Non-pigmented ciliary epithelial cell (primary cell): Measurements from ENCODE around the gene SNX1.
A peak's percentile ranks its signal among the peaks of the same experiment; 100 is the strongest.
"Not testable (repeated sequence)": the region's sequence is repeated elsewhere in the genome, so short reads cannot be mapped to it uniquely, and the experiment has no call there.

Experiments
- DNase-seq: peaks from one replicate; pipeline ENCODE4 v3.0.0-alpha.2; 2010; ENCODE audit warnings: low read depth

The SNX1 gene

DNA sequence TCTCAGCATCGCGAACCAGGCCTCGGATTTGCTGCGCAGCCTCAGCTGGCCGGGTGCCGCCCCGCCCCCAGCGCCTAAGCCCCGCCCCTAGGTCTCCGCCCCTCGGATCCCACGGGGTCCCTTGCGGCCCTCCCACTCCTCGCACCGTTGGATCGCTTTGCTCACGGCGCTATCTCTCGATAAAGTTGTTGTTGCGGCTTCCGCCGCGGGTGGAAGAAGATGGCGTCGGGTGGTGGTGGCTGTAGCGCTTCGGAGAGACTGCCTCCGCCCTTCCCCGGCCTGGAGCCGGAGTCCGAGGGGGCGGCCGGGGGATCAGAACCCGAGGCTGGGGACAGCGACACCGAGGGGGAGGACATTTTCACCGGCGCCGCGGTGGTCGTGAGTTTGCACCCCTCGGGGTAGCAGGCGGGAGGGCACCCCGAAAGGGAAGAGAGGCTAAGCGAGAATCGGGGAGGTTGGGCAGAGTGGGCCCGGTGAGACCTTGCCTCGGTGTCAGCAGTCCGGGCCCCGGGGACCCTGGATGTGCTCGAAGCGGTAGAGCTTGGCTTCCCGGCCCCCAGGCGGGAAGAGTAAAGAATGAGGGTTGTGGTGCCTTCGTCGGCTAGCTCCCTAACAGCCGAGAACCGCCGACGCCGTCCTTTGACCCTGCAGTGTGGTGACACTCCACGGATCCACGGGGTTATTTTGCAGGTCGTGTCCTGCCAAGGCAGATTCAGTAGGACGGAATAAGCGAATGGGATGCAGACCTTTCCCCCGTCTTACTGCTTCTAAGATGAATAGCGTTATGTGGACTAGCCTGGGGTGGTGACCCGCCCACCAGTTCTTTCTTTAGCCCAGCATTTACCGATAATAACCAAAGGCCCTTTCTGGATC, at the start of gene SNX1:
Gene SNX1 (plus strand): TSS at position 188 of the 873 bp plus-strand sequence. CDS start 32 bp downstream, at position 220.
- DNase-seq = peak; percentile 74

GRCh38 chr15:64046421-64047153, 49.2 kb upstream of the SNX1 start, which contains the start of gene DAPK2:
TSS of gene DAPK2 (minus strand) at chr15:64046485. CDS start at chr15:64040261, 6,224 bp downstream.
- DNase-seq = no peak

DNA sequence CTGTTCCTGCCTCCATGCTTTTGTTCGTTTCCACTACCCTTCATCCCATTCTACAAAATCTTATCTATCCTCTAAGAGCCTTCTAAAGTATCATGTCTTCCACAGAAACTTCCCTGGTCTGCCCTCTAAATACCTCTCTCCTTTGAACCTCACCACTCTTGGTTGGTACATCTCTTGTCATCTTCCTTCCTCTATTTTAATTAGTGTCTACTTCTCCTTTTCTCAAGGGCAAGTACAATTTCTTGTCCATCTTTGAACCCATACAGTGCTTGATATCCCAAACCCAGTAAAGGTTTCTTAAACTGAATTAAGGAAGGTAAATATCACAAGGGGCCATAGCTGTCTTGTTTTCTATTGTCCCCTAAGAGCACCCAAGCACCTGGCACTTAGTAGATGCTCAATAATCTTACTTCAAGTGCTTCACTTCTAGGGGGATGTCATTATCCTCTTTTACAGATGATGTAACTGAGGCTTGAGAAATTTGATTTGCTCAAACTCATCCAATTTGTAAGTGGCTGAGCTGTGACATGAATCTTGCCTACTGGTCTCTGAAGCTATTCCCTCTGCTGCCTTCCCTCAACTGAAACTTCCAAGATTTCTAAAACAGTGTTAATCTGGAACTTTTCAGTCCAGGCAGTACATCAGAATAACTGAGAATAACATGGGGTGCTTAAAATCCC, 46.9 kb upstream of the SNX1 start:
- DNase-seq = no peak

- no peak for DNase-seq
These were observed 45.3 kb upstream of the SNX1 start for GRCh38 chr15:64050281-64051092.

DNA sequence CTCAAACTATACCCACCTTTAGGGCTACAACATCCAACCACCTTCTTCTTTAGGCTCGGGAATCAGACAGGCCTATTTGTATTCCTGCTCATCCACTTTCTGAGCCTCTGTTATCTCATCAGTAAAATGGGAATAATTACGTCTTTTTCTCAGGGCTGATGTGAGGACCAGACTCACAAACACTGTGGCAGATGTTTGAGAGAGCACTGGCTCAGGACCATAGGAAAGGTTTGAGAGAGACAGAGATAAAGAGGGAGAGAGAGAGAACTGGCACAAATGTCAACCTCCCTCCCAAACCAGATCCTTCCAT, 44.7 kb upstream of the SNX1 start:
- no peak for DNase-seq

DNA sequence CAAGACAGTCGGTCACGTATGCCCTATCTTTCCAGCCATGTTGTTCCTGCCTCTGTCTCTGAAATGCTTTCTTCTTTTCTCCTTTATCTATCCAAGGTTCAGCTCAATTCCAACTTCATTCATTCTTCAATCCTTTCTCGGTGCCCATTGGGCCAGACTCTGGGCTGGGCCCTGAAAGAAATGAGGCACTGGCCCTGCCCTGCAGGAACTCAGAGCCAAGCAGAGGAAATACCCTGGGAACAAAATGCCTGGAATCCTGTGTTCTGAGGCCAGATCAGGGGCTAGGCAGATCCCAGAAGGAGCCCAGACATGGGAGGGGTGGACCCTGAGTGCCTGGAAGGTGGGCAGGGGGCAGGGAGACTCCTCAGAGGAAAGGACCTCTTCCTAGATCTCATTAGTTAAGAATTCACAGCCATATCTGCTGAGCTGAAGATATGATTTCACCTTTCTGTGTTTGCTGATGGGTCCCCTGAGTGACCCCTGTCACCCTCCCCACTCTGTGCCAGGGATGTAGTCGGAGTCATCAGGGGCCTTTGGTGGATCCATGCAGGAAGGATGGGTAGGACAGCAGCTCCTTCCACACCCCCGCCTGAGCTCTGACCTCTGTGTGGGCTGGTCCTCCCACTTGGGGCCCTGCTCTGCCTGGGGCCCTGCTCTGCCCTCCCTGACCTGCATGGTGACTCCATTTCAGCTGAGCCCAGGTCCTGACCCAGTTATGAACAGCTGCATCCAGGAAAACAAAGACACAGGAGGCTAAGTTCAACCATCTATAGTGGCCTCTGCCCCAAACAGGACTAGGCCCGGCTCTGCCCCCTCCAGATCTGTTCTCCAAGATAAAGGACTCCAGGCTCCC, 44.1 kb upstream of the SNX1 start:
- no peak for DNase-seq

DNA sequence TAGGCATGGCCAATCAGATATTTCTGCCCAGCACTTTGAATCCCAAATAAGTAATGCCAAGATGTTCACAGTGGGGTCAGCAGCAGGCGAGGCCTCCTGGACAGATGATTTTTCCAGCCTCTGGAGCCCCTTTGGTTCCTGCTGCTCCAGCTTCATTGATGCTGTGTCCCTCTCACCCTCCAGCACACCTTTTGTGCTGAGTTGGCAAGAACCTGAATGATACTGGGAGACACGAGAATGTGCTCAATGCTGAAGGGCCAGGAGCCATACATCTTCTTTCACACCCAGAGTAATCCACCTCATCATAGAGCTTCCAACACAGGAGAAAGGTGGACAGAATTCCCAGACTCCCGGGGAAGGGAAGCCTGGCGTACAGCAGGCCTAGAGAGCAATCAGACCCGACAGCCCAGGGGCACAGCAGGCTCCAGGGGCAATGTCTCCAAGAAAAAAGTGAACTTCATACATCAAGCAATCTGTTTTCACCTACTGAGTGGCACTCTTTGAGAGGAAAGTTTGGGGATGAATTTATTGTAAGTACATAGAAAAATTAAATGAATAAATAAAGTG, 42.8 kb upstream of the SNX1 start:
- DNase-seq = no peak

- not testable (repeated sequence) for DNase-seq
These were observed 42.1 kb upstream of the SNX1 start for GRCh38 chr15:64053674-64054073.

GRCh38 chr15:64058279-64058678, 37.5 kb upstream of the SNX1 start:
- DNase-seq = no peak

DNA sequence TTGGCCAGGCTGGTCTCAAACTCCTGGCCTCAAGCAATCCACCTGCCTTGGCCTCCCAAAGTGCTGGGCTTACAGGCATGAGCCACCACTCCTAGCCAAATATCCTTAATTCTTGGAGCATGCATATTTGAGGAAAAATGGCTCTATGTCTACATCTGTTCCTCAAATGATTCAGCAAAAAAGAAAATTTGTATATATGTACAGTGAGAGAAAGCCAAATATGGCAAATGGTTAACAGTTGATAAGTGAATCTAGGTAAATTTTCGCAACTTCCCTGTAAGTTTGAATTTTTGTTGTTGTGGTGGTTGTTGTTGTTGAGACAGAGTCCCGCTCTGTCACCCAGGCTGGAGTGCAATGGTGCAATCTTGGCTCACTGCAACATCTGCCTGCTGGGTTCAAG, 36.7 kb upstream of the SNX1 start:
- DNase-seq = not testable (repeated sequence)

GRCh38 chr15:64060716-64061115, 35.1 kb upstream of the SNX1 start:
- DNase-seq = no peak

DNA sequence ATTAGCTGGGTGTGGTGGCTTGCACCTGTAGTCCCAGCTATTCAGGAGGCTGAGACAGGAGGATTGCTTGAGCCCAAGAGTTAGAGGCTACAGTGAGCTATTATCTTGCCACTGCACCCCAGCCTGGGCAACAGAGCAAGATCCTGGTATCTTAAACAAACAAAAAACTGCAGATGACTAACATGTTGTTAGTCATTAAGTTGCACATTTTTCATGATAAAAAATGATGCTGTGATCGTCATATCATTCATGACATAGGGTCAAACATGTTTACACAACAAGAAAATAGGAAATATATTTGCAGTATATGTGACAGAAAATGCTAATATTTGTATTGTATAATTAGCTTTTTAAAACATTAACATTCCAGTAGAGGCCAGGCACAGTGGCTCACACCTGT, 29.3 kb upstream of the SNX1 start:
- no peak for DNase-seq

- no peak for DNase-seq
These were observed 28.2 kb upstream of the SNX1 start for GRCh38 chr15:64067564-64068030.

DNA sequence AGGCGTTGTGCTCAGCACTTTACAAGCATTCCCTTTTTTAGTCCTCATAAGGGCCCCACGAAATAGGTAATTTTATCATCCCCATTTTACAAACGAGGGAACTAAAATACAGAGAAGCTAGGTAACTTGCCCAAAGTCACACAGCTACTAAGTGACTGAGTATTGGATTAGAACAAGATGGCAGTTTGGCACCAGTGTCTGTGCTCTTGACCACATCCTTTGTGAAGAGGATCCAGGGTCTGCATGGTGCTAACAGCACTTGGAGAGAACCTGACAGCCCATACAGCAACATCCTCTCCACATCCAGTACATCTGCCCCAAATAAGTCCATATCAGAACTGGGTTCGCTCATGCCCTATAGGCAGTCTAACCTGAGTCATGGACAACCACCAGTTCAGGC, 27.6 kb upstream of the SNX1 start:
- DNase-seq = no peak

- DNase-seq = no peak
These were observed 25.7 kb upstream of the SNX1 start for GRCh38 chr15:64070106-64070505.

DNA sequence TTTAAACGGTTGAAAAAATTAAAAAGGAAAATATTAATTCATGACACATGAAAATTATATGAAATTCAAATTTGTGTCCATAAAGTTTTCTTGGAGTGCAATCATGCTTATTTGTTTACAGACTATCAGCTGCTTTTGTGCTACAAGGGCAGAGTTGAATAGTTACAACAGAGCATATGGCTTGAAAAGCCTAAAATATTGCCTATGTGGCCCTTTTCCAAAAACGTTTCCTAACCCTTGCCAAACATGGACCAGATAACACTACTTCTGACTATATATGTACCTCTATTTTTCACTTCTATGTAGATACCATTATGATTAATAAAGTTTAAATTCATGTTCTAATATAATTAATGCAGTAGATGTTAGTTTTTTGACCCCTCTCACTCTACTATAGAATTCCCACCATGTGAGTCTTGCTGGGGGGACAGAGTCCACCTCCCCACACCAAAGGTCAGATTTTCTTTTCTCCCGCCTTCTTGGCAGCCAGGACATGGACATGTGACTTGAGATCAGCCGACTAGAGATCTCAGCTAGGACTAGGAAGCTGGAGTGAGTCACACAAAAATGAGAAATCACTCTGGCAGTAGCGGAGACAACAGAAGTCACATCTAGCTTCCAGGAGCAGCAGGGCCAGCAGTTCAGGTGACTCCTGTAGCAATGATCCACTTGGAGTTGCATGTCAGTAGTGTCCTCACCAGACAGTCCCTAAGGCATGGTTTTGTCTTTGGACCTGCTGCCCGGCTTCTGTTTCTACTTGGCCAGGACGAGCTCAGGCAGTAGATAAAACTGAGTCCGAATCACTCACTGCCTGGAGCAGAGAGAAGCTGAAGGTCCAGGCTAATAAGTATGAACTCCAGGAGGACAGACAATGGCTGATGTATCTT, 24.6 kb upstream of the SNX1 start:
- peak; percentile 63 for DNase-seq

DNA sequence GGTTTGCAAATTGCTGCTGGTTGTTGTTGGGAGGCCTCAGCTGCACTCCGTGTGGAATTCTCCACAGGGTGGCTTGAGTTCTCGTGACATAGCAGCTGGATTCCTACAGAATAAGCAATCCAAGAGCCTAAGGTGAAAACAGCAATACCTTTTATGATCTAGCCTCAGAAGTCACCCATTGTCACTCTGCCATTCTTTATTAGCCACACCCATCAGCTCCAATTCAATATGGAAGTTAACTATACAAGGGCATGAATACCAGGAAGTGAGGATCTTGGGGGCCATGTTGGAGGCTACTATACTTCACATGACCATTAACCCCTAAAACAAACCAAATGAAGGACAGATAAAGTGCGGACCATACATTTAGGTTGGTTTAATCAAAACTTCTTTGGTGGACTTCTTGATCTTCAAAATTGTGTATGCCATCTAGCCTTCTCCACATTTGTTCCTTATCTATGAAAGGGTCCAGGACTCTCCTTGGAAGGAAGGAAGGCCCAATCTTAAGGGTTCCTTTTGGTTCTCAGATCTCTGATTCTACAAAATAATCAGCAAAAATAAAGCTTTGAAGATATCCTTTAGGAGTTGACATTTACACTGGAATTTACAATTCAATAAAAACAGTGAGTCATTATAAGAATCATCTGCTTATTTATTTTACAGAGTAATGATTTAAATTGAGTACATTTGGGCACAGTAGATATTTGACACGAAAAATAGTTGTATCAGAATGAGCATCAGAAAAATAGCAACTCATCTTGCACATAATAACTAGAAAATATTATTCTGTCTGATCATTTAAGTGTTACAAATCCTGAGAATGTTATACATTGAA, 23.6 kb upstream of the SNX1 start:
- DNase-seq = no peak

- DNase-seq = no peak
These were observed 23.0 kb upstream of the SNX1 start for GRCh38 chr15:64072812-64073211.

DNA sequence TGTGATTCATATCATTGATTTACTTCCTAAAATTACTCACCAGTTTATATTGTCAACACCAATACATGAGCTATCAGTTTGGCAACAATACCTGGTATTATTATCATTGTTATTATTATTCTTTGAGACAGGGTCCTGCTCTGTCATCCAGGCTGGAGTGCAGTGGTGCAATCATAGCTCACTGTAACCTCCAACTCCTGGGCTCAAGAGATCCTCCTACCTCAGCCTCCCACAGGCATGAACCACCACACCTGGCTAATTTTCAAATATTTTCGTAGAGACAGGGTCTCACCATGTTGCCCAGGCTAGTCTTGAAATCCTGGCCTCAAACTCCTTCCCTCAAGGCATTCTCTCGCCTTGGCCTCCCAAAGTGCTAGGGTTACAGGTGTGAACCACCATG, 22.3 kb upstream of the SNX1 start:
- not testable (repeated sequence) for DNase-seq
